Keratinocyte (primary cell): Measurements from ENCODE around the gene ERFE. TPM values are rescaled to one million over a fixed set of nuclear protein-coding genes. Genes with fewer than 3 reads are reported as not detected.

Source experiments
- DNase-seq: peaks from one replicate; pipeline ENCODE4 v3.0.0-alpha.2; 2011; ENCODE audit warnings: low read depth, missing footprints, low spot score
- FAIRE-seq: peaks from 2 replicates; lab custom pipeline; 2011; peaks lifted over from hg19 to GRCh38; lab: Jason Lieb, UNC
- H2AFZ ChIP-seq: 2 replicates; pipeline ENCODE4 v1.6.0; 2012; ENCODE audit warnings: low read length, control low read depth, inconsistent platforms; ENCODE audit not compliant: control insufficient read depth
- H3K27ac ChIP-seq: 2 replicates; pipeline ENCODE4 v1.5.1; 2011; ENCODE audit warnings: low read length; ENCODE audit not compliant: control insufficient read depth, insufficient read depth
- H3K27me3 ChIP-seq: 3 replicates; pipeline ENCODE4 v1.6.0; 2011; ENCODE audit warnings: low read length; ENCODE audit not compliant: control insufficient read depth, insufficient read depth; ENCODE audit errors: extremely low read depth
- H3K36me3 ChIP-seq, 2 experiments: 2 replicates in 1 of 2; 3 replicates in 1 of 2; pipeline ENCODE4 v1.5.1; 2011; ENCODE audit warnings: low read length in 2 of 2, mild to moderate bottlenecking in 1 of 2; ENCODE audit not compliant: control insufficient read depth in 2 of 2, insufficient read depth in 2 of 2; ENCODE audit errors: extremely low read depth in 1 of 2
- H3K4me1 ChIP-seq: 3 replicates; pipeline ENCODE4 v1.5.1; 2011; ENCODE audit warnings: low read length; ENCODE audit not compliant: control insufficient read depth, insufficient read depth; ENCODE audit errors: extremely low read depth
- H3K4me2 ChIP-seq: 3 replicates; pipeline ENCODE4 v1.6.0; 2011; ENCODE audit warnings: low read depth, low read length; ENCODE audit not compliant: control insufficient read depth, insufficient read depth; ENCODE audit errors: extremely low read depth
- H3K4me3 ChIP-seq, 3 experiments: fragments of 200-600 bp in 1 of 3; sonication (generic) in 1 of 3; 2 replicates in 2 of 3; 3 replicates in 1 of 3; pipeline ENCODE4 v1.5.1; 2011 to 2016; ENCODE audit warnings: low read length in 3 of 3, mild to moderate bottlenecking in 3 of 3, control low read depth in 2 of 3, inconsistent platforms in 1 of 3, low read depth in 1 of 3, mixed read lengths in 1 of 3, mixed run types in 1 of 3, moderate library complexity in 1 of 3; ENCODE audit not compliant: control insufficient read depth in 2 of 3, insufficient read depth in 2 of 3; ENCODE audit errors: extremely low read depth in 1 of 3
- H3K79me2 ChIP-seq: 2 replicates; pipeline ENCODE4 v1.6.0; 2012; ENCODE audit warnings: low read length; ENCODE audit not compliant: control insufficient read depth, insufficient read depth
- H3K9ac ChIP-seq: 3 replicates; pipeline ENCODE4 v1.6.0; 2011; ENCODE audit warnings: low read length; ENCODE audit not compliant: control insufficient read depth, insufficient read depth; ENCODE audit errors: extremely low read depth
- H3K9me1 ChIP-seq: 3 replicates; pipeline ENCODE4 v1.6.0; 2011; ENCODE audit warnings: low read length; ENCODE audit not compliant: control insufficient read depth, insufficient read depth; ENCODE audit errors: extremely low read depth
- H3K9me3 ChIP-seq: 2 replicates; pipeline ENCODE4 v1.5.1; 2012; ENCODE audit warnings: low read depth, low read length; ENCODE audit not compliant: control insufficient read depth
- H4K20me1 ChIP-seq: 3 replicates; pipeline ENCODE4 v1.6.0; 2011; ENCODE audit warnings: low read length; ENCODE audit not compliant: control insufficient read depth, insufficient read depth; ENCODE audit errors: extremely low read depth
- EZH2 ChIP-seq: IDR thresholded peaks from one replicate; pipeline ENCODE4 v1.6.1; 2012; ENCODE audit warnings: inconsistent platforms, mild to moderate bottlenecking, low read length, moderate library complexity
- dilution Hi-C: fragments of 300-500 bp; cut with MboI; formaldehyde crosslinking; loops from one replicate; pipeline ENCODE4 v1.7.0; 2020; ENCODE audit warnings: low sequenced_read_pairs; ENCODE audit not compliant: extremely low pct_ligation_motif_present
- polyA plus RNA-seq, 5 experiments: library from polyadenylated mRNA; depleted of rRNA in 3 of 5; stranded (reverse) in 3 of 5; stranded (forward) in 1 of 5; unstranded in 1 of 5; fragments of >200 nt; gene quantifications; 1 replicate in 1 of 5; 2 replicates in 3 of 5; 3 replicates in 1 of 5; pipeline versions ENCODE4 v1.2.1 to v1.2.3, GENCODE V29; 2011 to 2012; ENCODE audit warnings: missing spikeins in 2 of 5, low read depth in 1 of 5, low replicate concordance in 1 of 5
- TF ChIP-seq, protein P1 (sequence below), 3 experiments: IDR thresholded peaks in 1 of 3; conservative IDR thresholded peaks in 1 of 3; optimal IDR thresholded peaks in 1 of 3; 2 replicates in 2 of 3; 3 replicates in 1 of 3; pipeline versions ENCODE3 to v1.5.1; 2011; ENCODE audit warnings: low read length in 3 of 3, mild to moderate bottlenecking in 3 of 3, moderate library complexity in 2 of 3, control low read depth in 1 of 3, inconsistent platforms in 1 of 3; ENCODE audit not compliant: insufficient read depth in 2 of 3; ENCODE audit errors: extremely low read depth in 1 of 3

ERFE gene
- polyA plus RNA-seq, 1 donor (not counting 4 experiments of a cell fraction or from before 2014, with no cell fraction given): 0.14 TPM

DNA sequence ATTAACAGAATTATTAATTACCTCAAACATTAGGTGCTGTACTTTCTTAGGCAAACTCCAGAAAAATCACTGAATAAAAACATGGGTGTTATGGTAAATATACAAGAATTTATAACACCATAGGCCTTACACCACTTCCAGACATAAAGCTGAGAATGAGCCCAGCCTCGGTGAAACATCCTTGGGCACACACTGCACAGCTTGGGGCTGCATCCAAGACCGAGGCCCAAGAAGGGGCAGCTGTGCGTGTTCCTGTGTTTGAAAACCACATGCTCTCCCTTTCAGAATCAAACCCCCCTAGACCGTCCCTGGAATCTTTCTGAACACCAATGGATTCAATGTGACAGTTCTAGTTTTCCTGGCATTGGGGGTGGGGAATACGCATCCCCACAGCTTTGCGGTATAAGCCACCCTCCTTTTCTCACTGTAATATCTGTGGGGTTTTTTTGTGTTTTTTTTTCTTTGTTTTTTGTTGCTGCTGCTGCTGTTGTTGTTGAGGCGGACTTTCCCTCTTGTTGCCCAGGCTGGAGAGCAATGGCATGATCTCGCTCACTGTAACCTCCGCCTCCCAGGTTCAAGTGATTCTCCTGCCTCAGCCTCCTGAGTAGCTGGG, 12.9 kb downstream of the ERFE start:
- Histone ChIP-seq H3K4me1 (peaks cover 44% of the 10 kb centered on the region), H3K4me2 (no peak overlapping the region), H3K9ac (no peak overlapping the region), H3K4me3 (no peak overlapping the region), H4K20me1 (no peaks in the 10 kb centered on the region), H3K36me3 (peaks cover 26 to 68% of the 10 kb centered on the region in 2 experiments), H3K27ac (peak overlapping the region; percentile 44), H3K27me3 (no peaks in the 10 kb centered on the region), H3K79me2 (no peaks in the 10 kb centered on the region), H3K9me3 (no peaks in the 10 kb centered on the region), H3K9me1 (no peaks in the 10 kb centered on the region), H2AFZ (no peak overlapping the region)
- no peak for DNase-seq
- dilution Hi-C loops: no loop called here
- no peak for FAIRE-seq
- TF ChIP-seq EZH2: no peak
- TF ChIP-seq, protein P1, sequence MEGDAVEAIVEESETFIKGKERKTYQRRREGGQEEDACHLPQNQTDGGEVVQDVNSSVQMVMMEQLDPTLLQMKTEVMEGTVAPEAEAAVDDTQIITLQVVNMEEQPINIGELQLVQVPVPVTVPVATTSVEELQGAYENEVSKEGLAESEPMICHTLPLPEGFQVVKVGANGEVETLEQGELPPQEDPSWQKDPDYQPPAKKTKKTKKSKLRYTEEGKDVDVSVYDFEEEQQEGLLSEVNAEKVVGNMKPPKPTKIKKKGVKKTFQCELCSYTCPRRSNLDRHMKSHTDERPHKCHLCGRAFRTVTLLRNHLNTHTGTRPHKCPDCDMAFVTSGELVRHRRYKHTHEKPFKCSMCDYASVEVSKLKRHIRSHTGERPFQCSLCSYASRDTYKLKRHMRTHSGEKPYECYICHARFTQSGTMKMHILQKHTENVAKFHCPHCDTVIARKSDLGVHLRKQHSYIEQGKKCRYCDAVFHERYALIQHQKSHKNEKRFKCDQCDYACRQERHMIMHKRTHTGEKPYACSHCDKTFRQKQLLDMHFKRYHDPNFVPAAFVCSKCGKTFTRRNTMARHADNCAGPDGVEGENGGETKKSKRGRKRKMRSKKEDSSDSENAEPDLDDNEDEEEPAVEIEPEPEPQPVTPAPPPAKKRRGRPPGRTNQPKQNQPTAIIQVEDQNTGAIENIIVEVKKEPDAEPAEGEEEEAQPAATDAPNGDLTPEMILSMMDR (optimal IDR thresholded peaks at IDR 0.05 in 1 of 3, IDR thresholded peaks at IDR 0.05 in 1 of 3, conservative IDR thresholded peaks at IDR 0.05 in 1 of 3; ENCODE audit: extremely low read depth in 1 of 3, insufficient read depth in 2 of 3, low read length in 3 of 3): no peak

DNA sequence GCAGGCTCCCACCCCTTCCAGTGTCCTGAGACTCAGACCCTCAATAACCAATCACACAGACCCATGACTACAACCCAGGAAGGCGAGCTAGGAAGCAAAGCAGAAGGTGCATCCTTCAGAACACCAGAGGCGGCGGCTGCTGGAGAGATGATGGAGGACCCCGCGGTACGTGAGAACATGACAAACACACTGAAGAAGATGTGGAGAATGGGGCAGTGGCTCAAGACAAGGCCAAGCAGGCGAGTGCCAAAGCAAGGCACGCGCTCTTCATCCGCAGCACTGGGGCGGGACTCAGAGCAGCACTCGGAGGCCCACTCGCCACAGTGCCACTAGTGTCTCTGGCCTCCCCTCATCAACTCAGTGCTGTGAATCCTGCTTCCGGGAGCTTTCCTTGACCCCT, 13.7 kb downstream of the ERFE start:
- no peaks in the 10 kb centered on the region for H3K79me2 ChIP-seq
- TF ChIP-seq EZH2: no peak
- TF ChIP-seq, protein P1 (optimal IDR thresholded peaks at IDR 0.05 in 1 of 3, IDR thresholded peaks at IDR 0.05 in 1 of 3, conservative IDR thresholded peaks at IDR 0.05 in 1 of 3; ENCODE audit: extremely low read depth in 1 of 3, insufficient read depth in 2 of 3, low read length in 3 of 3): no peak
- H2AFZ ChIP-seq: no peak overlapping the region
- no peak overlapping the region for H3K27ac ChIP-seq
- no peaks in the 10 kb centered on the region for H3K9me3 ChIP-seq
- no peaks in the 10 kb centered on the region for H4K20me1 ChIP-seq
- FAIRE-seq (no peak), DNase-seq (no peak)
- peaks cover 44% of the 10 kb centered on the region for H3K4me1 ChIP-seq
- H3K4me3 ChIP-seq: no peak overlapping the region
- dilution Hi-C loops: no loop called here
- H3K36me3 ChIP-seq: peaks cover 26 to 63% of the 10 kb centered on the region in 2 experiments
- no peaks in the 10 kb centered on the region for H3K27me3 ChIP-seq
- no peak overlapping the region for H3K4me2 ChIP-seq
- no peaks in the 10 kb centered on the region for H3K9me1 ChIP-seq
- H3K9ac ChIP-seq: no peak overlapping the region
